WI38 (cell line): ENCODE data around the gene EFCAB6.

ENCODE experiments used
- H3K4me3 ChIP-seq: 2 replicates; pipeline ENCODE4 v1.5.1; 2011; ENCODE audit warnings: low read depth, mild to moderate bottlenecking, control low read depth, low read length
- CTCF ChIP-seq: IDR thresholded peaks from 2 replicates; pipeline ENCODE4 v1.5.1; 2012; ENCODE audit warnings: low read depth, mild to moderate bottlenecking, control low read depth, low read length

The EFCAB6 gene

GRCh38 chr22:43852573-43853327 lies 40.6 kb upstream of the EFCAB6 start:
- H3K4me3 ChIP-seq, result no peak overlapping the region
- TF ChIP-seq CTCF, result no peak

- no peak overlapping the region for H3K4me3 ChIP-seq
Observed at GRCh38 chr22:43851979-43852307, 39.8 kb upstream of the EFCAB6 start.

GRCh38 chr22:43851058-43851978 lies 39.2 kb upstream of the EFCAB6 start:
- no peak for TF ChIP-seq CTCF
- no peak overlapping the region for H3K4me3 ChIP-seq

More at GRCh38 chr22:43851979-43852307, 39.8 kb upstream of the EFCAB6 start:
- TF ChIP-seq CTCF, result no peak

GRCh38 chr22:43850529-43850928 lies 38.4 kb upstream of the EFCAB6 start:
- TF ChIP-seq CTCF, result no peak
- no peak overlapping the region for H3K4me3 ChIP-seq

- H3K4me3 ChIP-seq, result no peak overlapping the region
- TF ChIP-seq CTCF, result no peak
Observed at GRCh38 chr22:43849731-43850130, 37.6 kb upstream of the EFCAB6 start.

GRCh38 chr22:43848366-43849171 lies 36.5 kb upstream of the EFCAB6 start:
- TF ChIP-seq CTCF, result no peak

More at GRCh38 chr22:43848366-43849171, 36.5 kb upstream of the EFCAB6 start:
- no peak overlapping the region for H3K4me3 ChIP-seq
